GM19328 (cell line): ENCODE measurements around the gene NELFCD.
"Not testable (repeated sequence)": the region's sequence is repeated elsewhere in the genome, so short reads cannot be mapped to it uniquely, and the experiment has no call there.

ENCODE experiments used
- ATAC-seq: cut with Tn5 transposase; IDR thresholded peaks from one replicate; pipeline ENCODE4 v1.9.1; 2021; ENCODE audit warnings: mild to moderate bottlenecking, moderate library complexity; ENCODE audit not compliant: unreplicated experiment

Gene NELFCD

DNA sequence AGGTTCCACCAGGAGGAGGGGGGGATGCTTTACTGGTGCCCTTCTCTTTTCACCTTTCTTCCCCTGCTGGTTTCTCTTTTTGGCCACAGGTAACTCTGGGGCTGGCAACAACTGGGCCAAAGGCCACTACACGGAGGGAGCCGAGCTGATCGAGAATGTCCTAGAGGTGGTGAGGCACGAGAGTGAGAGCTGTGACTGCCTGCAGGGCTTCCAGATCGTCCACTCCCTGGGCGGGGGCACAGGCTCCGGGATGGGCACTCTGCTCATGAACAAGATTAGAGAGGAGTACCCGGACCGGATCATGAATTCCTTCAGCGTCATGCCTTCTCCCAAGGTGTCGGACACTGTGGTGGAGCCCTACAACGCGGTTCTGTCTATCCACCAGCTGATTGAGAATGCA is 42.6 kb downstream of the NELFCD start:
- ATAC-seq = no peak

GRCh38 chr20:59024111-59024530 is 43.1 kb downstream of the NELFCD start:
- ATAC-seq = no peak

- ATAC-seq = no peak
These were observed 44.0 kb downstream of the NELFCD start for GRCh38 chr20:59025086-59025485.

DNA sequence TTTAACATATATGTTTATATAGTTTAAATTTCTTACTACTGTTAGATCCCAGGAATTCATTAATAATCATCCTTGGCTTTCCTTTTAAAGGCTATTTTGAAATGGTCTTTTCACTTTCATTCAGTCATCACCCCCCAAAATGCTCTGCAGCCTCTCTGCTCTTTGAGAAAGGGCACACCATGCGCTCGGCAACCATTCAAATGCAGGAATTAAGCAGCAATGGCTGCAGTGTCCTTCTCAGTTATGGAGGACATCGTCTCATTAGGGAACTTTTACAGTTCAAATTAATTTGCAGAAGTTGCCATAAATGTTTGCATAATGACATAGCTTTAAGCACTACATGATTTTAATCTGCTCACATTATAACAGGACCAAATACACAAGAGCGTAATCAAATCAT is 44.5 kb downstream of the NELFCD start:
- ATAC-seq = no peak

DNA sequence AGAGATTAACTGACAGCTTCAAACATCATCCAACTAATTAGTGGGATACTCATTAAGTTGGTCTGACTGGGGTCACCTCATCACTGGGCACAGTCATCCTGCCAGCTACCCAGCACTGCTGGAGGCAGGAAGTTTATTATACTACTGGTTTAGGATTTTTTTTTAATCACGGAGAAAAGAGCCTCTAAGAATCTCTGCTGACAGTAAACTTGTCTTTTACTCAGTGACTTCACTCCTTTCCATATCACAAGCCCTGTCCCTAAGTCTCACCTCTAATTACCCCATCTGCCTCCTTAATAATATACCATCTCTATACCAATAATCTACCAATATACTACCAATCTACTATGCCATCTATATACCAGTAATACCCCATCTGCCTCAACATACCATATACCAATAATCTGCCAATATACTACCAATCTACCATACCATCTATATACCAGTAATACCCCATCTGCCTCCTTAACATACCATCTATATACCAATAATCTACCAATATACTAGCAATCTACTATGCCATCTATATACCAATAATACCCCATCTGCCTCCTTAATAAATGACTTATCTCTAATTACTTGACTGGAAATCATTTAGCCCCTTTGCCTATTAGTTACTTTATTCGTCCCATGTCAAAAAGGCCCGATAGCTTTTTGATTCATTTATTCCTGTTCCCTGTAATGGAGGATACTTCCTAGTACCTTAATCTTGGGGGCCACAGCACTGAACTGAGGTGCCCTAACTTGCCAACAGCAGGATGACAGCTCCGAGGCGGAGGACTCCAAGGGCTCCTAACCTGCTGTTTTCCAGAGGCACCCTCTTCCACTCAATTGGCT is 46.1 kb downstream of the NELFCD start:
- ATAC-seq = no peak

DNA sequence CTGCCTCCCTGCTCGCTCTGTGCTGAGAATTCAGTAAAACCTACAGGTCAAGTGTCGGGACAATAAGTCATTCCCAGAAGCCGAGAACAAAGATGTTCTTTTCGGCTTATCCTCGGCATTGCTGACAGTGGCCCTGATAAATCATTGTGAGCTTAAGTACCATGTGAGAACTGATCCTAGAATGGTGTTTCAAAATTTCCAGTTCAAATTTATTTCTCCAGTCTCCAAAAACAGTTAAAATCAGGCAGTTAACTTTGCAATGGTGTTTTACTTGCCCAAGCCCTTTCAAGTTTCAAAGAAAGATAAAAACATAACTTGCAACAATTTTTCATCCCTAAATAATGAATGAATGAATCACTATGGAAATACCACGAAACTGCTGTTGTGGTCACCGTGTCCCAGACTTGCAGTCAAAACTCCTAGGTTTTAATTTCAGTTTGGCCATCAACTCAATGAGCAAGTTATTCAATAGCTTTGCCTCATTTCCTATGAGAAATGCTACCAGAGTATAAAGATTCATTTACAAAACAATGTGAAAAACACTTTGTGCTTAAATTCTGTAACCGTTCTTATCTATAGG is 46.8 kb downstream of the NELFCD start:
- ATAC-seq = no peak

DNA sequence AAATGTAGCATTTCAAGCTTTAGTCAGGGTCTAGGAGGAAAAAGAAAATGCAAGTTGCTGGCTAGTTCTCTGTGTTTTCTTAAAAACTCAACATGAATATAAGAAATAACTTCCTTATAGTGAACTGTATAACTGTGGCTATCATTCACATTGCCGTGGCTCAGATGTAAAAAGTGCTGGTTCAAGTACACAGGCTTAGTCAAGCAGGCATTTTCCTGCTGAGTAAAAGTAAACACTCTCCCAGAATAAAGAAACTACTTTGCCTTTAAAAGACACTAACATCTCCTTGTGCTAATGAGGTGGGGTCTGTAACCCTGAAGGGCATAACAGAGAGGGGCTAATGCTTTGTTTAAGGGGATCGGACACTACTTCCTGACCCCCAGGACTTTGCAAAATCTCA is 47.8 kb downstream of the NELFCD start:
- no peak for ATAC-seq

- ATAC-seq = no peak
These were observed 50.0 kb downstream of the NELFCD start for GRCh38 chr20:59030911-59031563.

DNA sequence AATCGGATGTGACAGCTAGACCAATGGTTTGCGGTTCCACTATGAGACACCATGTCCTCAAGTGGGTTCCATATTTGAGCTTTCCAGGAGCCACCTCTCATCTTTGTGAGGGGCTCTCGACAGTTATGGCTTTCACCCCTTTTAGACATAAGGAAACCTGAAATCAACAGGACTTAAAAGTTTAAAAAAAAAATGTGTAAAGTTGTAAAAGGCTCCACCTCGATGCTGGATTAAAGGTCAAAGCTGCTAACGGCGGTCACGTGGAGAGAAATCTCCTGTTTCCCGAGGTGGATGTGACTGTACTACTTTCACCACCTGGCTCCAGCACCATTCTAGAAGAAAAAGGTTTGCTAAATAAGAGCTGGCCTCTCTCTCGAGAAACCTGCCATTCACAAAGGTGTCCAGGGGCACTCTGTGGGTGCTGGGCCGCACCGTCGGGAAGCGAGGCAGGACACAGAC is 50.5 kb downstream of the NELFCD start:
- no peak for ATAC-seq

DNA sequence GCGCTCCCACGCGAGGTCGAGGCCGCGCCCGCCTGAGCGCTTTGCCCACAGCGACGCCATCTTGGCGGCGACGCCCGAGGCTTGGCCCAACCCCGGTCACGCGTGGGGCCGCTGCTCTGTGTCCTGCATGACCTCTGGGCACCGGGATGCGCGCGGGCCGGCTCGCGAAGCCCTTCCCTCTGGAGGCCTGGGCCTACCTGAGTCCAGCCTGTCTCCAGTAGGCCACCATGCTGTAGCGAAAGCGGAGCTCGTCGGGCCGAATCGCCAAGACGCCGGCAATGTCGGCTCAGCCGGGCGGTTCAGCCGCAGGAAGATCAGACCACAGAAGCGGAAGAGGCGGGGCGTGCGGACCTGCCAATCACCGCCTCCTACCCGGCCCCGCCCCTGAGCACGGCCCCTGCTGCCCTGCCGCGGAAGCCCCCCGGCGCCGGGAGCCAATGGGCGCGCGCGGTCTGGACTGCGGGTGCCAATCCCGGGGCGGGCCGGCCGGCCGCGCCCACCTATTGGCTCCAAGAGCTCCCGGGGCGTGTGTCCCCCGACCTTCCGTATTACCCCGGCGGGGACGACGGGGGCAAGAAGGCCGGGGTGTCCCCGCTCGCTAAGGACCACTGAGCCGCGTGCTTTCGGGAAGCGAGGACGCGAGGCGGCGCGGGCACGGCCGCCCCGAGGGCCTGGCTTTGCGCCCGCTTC is 51.1 kb downstream of the NELFCD start, which contains the start of gene ATP5F1E:
Gene ATP5F1E, minus strand, starts transcription at position 313 of the 690 bp plus-strand sequence. Its CDS starts 84 bp downstream, at position 229.
- ATAC-seq = peak; percentile 96

- ATAC-seq = no peak
These were observed 51.6 kb downstream of the NELFCD start for GRCh38 chr20:59032713-59033059.

- no peak for ATAC-seq
These were observed 52.0 kb downstream of the NELFCD start for GRCh38 chr20:59033093-59033492.

DNA sequence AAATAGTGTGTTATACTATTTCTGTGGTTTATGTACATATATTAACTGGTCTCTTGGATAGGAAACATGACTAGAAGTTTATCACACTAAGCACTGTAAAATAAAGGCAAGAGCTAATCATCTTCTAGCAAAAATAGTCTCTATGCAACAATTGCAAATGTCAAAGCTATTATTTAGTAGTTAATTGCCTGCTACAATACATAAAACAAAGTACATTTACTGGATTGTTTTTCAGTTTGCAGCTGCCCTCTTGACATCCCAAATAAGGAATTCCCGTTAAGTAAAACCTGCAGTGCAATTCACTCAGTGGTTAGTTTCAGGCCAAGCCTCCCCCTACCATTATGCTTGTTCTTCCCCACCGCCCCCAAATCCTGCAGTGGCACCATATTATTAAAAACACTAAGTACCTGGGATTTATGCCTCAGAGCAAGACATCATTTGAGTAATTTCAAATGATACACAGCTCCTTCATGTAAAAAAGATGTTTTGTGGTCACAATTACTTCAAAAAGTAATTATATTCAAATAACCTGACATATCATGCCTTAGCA is 52.6 kb downstream of the NELFCD start:
- ATAC-seq = no peak

DNA sequence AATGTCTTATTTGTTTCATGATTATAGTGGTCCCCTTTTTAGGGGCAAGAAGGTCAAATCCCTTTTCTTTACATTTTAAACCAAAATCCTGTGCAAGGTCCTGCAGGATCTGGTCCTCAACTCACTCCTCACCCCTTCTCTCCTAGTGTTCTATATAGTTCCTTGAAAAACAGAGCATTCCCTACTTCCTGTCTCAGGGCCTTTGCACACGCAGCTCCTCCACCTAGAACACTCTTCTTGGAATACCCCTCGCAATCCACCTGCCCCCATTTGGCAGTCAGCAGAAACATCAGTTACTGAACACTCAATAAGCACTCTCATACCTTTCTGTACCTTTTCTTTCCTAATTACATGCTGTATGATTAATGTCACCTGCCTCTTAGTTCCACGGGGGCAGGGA is 54.3 kb downstream of the NELFCD start:
- ATAC-seq = no peak

GRCh38 chr20:59037386-59037785 is 56.3 kb downstream of the NELFCD start:
- no peak for ATAC-seq

GRCh38 chr20:59039233-59039632 is 58.2 kb downstream of the NELFCD start:
- no peak for ATAC-seq

DNA sequence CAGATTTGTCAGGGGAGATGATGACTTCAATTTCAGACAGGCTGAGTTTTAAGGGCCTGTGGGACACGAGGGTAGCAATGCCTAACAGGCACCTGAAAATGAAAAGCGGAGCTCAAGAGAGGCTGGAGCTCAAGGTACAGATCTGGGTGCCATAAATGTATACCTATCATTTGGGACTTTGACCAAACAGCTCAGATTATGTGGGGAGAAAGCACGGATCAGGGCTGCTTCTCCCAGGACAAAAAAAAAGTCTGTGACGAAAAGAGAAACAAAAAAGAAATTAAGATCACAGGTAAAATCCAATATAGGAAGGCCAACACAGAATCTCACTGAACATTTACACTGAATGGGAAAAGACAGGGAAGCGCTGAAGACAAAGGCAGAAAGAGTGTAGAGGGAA is 59.6 kb downstream of the NELFCD start:
- no peak for ATAC-seq

GRCh38 chr20:59041487-59041886 is 60.4 kb downstream of the NELFCD start:
- ATAC-seq = not testable (repeated sequence)

DNA sequence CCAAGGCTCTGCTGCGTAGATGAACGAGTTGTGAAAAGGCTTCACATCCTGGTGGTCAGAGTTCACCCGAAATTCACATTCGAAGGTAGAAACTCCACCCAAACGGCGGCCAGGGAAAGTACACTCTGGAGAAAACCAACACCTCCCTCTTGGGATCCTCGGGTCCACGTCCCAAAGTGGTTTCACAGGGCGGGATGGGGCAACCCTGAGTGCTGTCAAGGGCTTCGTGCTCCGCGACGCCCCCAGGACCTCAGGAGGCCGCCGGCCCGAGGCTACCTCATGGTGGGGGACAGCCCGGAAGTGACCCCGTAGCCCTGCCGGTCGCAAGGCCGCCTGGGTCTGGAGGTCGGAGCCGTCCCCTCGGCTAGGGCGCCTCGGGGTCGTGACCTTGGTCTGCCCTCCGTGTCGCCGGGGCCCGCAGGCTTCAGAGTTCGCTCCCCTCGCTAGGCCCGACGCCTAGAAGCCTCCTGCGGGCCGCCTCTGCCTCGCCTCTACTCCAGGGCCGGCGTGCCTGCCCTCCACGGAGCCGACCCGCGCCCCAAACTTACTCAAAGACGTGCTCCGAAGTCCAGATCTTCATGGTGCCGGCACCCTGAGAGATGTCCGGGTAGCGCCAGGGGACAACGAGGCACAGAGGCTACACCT is 61.2 kb downstream of the NELFCD start, which contains the start of gene PRELID3B:
Gene PRELID3B, minus strand, starts transcription at position 636 of the 645 bp plus-strand sequence. Its CDS starts 56 bp downstream, at position 580.
- ATAC-seq = peak; percentile 25
